Inflammatory macrophage treated with lipopolysaccharide for 4 hours (primary cell): ENCODE measurements around the gene HMG20B.
"Not testable (repeated sequence)": the region's sequence is repeated elsewhere in the genome, so short reads cannot be mapped to it uniquely, and the experiment has no call there.

Experiments
- DNase-seq: peaks from one replicate; pipeline ENCODE4 v3.0.0-alpha.2; 2020

The HMG20B gene

GRCh38 chr19:3572855-3573161 is at the start of gene HMG20B:
TSS of gene HMG20B (plus strand) at chr19:3572944. CDS start at chr19:3573310, 366 bp downstream.
- DNase-seq = no peak

GRCh38 chr19:3523361-3524077 is 49.2 kb upstream of the HMG20B start:
- no peak for DNase-seq

- DNase-seq = no peak
These were observed 48.5 kb upstream of the HMG20B start for GRCh38 chr19:3524078-3524842.

- no peak for DNase-seq
These were observed 47.8 kb upstream of the HMG20B start for GRCh38 chr19:3524904-3525451.

DNA sequence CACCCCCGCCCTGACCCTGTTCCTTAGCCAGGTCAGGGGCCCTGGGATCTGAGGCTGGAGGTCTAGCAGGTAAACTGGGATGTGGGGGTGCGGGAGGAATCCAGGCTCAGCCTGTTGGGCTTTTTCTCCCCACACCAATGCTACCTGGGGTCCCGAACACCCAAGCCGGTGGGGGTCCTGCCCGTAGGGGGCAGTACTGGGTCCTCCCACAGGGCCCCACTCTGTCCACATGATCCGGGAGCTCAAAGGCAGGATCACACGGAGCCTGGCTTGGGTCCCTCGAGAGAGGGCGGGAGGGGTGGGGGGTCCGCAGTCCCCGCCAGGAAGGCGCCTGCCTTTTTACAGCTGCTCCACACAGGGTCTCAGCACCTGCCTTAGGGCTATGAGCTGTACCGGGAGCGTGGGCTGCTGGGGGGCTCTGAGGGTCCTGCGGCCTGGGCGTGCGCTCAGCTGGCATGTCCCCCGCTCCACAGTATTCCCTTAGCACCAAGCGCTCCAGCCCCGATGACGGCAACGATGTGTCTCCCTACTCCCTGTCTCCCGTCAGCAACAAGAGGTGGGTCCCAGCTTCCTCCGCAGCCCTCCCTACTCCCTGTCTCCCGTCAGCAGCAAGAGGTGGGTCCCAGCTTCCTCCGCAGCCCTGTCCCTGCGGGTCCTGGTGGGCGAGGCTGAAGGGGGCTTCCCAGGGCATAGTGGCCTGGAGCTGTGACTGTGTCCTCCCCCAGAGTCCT is 46.1 kb upstream of the HMG20B start:
- no peak for DNase-seq

DNA sequence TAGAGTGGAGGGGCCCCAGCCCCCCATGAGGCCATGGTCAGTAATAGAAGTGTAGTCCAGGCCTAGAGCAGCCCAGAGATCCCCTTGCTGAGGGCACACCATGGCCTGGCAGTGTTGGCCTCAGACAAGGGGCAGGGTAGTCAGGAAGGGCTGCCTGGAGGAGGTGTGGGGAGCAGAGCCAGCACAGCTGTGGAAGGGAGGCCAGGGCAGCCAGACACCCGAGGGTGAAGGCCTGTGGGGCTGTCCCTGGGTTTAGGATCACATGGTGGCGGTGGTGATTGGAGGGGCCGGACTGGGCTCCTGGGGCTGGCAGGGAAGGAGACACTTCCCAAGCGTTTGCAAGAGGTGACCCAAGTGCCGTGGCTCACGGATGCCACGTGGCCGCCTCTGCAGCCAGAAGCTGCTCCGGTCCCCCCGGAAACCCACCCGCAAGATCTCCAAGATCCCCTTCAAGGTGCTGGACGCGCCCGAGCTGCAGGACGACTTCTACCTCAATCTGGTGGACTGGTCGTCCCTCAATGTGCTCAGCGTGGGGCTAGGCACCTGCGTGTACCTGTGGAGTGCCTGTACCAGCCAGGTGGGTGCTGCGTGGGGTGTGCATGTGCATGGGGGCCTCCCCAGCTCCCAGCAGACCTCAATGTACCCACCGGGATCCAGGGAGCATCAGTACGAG is 45.4 kb upstream of the HMG20B start:
- no peak for DNase-seq

DNA sequence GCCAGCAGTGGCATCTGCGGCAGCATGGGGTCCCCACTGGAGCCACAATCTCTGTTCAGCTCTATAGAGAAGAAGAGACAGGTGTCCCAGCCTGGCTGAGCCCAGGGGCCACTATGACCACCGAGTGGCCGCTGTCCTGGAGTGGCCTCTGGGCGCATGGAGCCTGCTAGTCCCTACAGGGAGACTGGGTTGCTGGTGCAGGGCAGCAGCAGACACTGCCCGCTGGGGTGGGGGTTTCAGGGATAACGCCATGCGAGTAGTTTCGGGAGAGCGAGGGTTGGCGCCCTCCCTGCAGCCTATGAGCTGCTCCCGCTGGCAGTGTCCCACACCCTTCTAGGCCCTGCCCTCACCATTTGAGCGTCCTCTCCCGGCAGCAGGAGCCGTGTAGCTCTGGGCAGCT is 44.7 kb upstream of the HMG20B start:
- DNase-seq = no peak

GRCh38 chr19:3528539-3529211 is 44.1 kb upstream of the HMG20B start:
- no peak for DNase-seq

DNA sequence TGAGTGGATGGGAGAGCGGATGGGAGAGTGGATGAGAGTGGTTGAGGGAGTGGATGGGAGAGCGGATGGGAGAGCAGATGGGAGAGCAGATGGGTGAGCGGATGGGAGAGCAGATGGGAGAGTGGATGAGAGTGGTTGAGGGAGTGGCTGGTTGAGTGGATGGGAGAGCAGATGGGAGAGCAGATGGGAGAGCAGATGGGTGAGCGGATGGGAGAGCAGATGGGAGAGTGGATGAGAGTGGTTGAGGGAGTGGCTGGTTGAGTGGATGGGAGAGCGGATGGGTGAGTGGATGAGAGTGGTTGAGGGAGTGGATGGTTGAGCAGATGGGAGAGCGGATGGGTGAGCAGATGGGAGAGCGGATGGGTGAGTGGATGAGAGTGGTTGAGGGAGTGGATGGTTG is 43.4 kb upstream of the HMG20B start:
- DNase-seq = not testable (repeated sequence)

DNA sequence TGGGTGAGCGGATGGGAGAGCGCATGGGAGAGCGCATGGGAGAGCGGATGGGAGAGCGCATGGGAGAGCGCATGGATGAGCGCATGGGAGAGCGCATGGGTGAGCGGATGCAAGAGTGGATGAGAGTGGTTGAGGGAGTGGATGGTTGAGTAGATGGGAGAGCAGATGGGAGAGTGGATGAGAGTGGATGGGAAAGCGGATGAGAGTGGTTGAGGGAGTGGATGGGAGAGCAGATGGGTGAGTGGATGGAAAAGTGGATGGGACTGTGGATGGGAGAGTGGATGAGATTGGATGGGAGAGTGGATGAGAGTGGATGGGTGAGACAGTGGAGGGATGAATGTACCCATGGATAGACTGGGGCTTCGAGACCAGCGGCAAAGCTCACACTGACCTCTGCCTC is 42.4 kb upstream of the HMG20B start:
- no peak for DNase-seq

GRCh38 chr19:3531716-3532115 is 41.0 kb upstream of the HMG20B start:
- no peak for DNase-seq

DNA sequence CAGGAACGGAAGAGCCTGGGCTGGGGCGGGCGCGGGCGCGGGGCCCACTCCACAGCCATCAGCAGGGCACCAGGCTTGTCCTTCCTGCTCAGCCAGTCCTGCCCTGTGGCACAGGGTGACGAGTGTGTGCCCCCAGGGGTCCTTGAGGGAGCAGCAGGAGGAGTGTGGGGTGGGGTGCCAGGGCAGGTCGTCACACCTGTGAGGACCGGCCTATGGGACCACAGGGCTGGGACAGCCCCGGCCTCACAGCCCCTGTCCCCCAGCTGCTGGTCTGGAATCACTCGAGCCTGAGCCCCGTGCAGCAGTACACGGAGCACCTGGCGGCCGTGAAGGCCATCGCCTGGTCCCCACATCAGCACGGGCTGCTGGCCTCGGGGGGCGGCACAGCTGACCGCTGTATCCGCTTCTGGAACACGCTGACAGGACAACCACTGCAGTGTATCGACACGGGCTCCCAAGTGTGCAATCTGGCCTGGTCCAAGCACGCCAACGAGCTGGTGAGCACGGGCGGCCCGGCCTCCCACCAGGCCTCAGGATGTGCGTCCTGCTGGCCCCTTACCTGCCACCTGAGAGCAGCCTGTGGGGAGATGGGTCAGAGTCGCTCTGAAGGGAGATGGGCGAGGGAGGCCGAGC is 40.5 kb upstream of the HMG20B start:
- no peak for DNase-seq

- DNase-seq = no peak
These were observed 39.7 kb upstream of the HMG20B start for GRCh38 chr19:3533033-3533432.

- DNase-seq = no peak
These were observed 39.1 kb upstream of the HMG20B start for GRCh38 chr19:3533563-3534216.

GRCh38 chr19:3534375-3535234 is 38.1 kb upstream of the HMG20B start:
- DNase-seq = no peak

DNA sequence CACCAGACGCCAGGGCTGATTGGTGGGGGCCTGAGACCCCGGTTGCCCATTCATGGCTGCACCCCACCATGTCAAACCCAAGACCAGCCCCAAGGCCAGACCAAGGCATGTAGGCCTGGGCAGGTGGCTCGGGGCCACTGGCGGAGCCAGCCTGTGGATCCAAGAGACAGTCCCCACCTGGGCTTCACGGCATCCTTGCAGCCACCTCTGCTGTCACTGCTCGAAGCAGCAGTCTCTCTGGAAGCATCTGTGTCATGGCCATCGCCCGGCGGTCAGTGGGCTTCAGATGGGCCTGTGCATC is 37.6 kb upstream of the HMG20B start:
- no peak for DNase-seq

- no peak for DNase-seq
These were observed 37.2 kb upstream of the HMG20B start for GRCh38 chr19:3535563-3535965.

- no peak for DNase-seq
These were observed 36.8 kb upstream of the HMG20B start for GRCh38 chr19:3535981-3536380.

DNA sequence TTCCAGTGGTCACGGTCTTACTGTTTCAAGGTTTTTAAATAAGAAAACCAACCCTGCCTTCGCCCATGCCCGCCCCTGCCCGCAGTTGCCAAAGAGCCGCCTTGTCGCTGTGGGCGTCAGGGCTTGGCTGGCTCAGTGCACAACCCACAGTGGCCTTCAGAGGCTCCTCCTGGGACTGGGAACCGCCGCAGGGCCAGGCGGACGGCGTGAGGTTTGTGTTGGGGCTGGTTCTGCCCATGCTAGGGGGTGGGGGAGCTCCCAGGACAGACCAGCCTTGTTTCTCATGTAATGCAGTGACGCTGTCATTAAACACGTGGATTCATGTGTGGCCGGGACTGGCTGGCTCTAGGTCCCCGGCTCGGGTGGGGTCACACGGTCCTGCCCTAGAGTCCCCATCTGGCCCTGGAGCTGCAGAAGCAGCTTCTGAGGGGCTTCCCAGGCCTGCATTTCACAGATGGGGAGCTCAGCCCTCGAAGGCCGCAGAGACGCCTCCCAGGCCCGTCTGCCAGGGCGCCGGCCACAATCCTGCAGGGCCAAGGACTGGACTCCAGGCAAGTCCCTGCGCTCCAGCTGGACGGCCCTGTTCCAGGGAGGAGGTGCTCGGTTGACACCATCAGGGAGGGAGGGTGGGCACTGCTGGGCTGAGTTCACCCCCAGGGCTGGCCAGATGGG is 36.2 kb upstream of the HMG20B start:
- peak; percentile 28 for DNase-seq

- no peak for DNase-seq
These were observed 35.7 kb upstream of the HMG20B start for GRCh38 chr19:3537101-3537437.
